Uterus (tissue), 2 donors: Measurements from ENCODE around the gene ATP5F1B.

ENCODE experiments used
- CTCF ChIP-seq, 4 experiments: fragments of 200-600 bp in 2 of 4; fragments of 450-650 bp in 2 of 4; sonication (generic) in 2 of 4; IDR thresholded peaks; one replicate each; pipeline ENCODE4 v1.5.1; 2016 to 2019; ENCODE audit warnings: antibody characterized with exemption in 4 of 4, mild to moderate bottlenecking in 2 of 4, moderate library complexity in 1 of 4
- POLR2A ChIP-seq, 2 donors: fragments of 450-650 bp; IDR thresholded peaks; one replicate each; pipeline ENCODE4 v1.6.1; 2016; ENCODE audit warnings: antibody characterized with exemption in 2 of 2, mild to moderate bottlenecking in 1 of 2, moderate library complexity in 1 of 2

- TF ChIP-seq CTCF (IDR thresholded peaks at IDR 0.05) (peak; percentile 63 to 73 (median 64)), POLR2A (IDR thresholded peaks at IDR 0.05) (no peak)
Measured at GRCh38 chr12:56593909-56594621, 51.7 kb downstream of the ATP5F1B start.
